Vagina (tissue), 2 donors: Measurements from ENCODE around the gene TNRC6B. TPM values are rescaled to one million over a fixed set of nuclear protein-coding genes. Genes with fewer than 3 reads are reported as not detected.

Experiments used
- DNase-seq, 2 donors: peaks; one replicate each; pipeline ENCODE4 v3.0.0-alpha.2; 2017; ENCODE audit errors: extremely low spot score in 2 of 2
- H3K27ac ChIP-seq: fragments of 200-600 bp; sonication (generic); one replicate; pipeline ENCODE4 v1.5.1; 2019
- H3K27me3 ChIP-seq: fragments of 200-600 bp; sonication (generic); one replicate; pipeline ENCODE4 v1.5.1; 2019
- H3K36me3 ChIP-seq, 2 donors: fragments of 200-600 bp; sonication (generic); one replicate each; pipeline ENCODE4 v1.5.1; 2017 to 2019
- H3K4me1 ChIP-seq: fragments of 200-600 bp; sonication (generic); one replicate; pipeline ENCODE4 v1.5.1; 2019
- H3K4me3 ChIP-seq, 2 donors: fragments of 200-600 bp; sonication (generic); 1 replicate in 1 of 2; 2 replicates in 1 of 2; pipeline ENCODE4 v1.5.1; 2016 to 2019
- H3K9me3 ChIP-seq: fragments of 200-600 bp; sonication (generic); one replicate; pipeline ENCODE4 v1.5.1; 2019
- POLR2A ChIP-seq, 2 donors: fragments of 450-650 bp; IDR thresholded peaks; one replicate each; pipeline ENCODE4 v1.6.1; 2017; ENCODE audit warnings: antibody characterized with exemption in 2 of 2, mild to moderate bottlenecking in 2 of 2, moderate library complexity in 2 of 2
- POLR2AphosphoS5 ChIP-seq, 2 donors: sonication (generic); formaldehyde crosslinking; IDR thresholded peaks; one replicate each; pipeline ENCODE4 v1.9.0; 2017; ENCODE audit warnings: antibody characterized with exemption in 2 of 2, mild to moderate bottlenecking in 2 of 2, low read depth in 1 of 2; ENCODE audit not compliant: insufficient read depth in 1 of 2
- intact Hi-C: fragments of 100-400 bp; cut with DNase I; formaldehyde crosslinking; loops from one replicate; pipeline ENCODE4 v1.15.1; 2023
- total RNA-seq: library from RNA; depleted of rRNA; stranded (reverse); fragments of >200 nt; gene quantifications from one replicate; pipeline ENCODE4 v1.2.3, GENCODE V29; 2016
- TF ChIP-seq, protein P1 (sequence below), 3 experiments: fragments of 450-650 bp in 2 of 3; fragments of 200-600 bp in 1 of 3; sonication (generic) in 1 of 3; IDR thresholded peaks; one replicate each; pipeline ENCODE4 v1.5.1; 2017 to 2019; ENCODE audit warnings: antibody characterized with exemption in 3 of 3, mild to moderate bottlenecking in 2 of 3, moderate library complexity in 2 of 3

The TNRC6B gene
- total RNA-seq, 1 donor from 2014 or later = 32.7 TPM

- Histone ChIP-seq H3K27me3 (no peaks in the 10 kb centered on the region), H3K27ac (no peak overlapping the region), H3K9me3 (no peaks in the 10 kb centered on the region), H3K4me3 (no peak overlapping the region), H3K4me1 (no peaks in the 10 kb centered on the region), H3K36me3 (peaks cover 0 to 39% of the 10 kb centered on the region in 2 donors)
- no peak for DNase-seq
- no peak for TF ChIP-seq POLR2A (IDR thresholded peaks at IDR 0.05)
- intact Hi-C loops = no loop called here
Measured at GRCh38 chr22:40289991-40290459, 112.3 kb downstream of the TNRC6B start.

GRCh38 chr22:40290516-40290915, 112.8 kb downstream of the TNRC6B start:
- Histone ChIP-seq H3K27ac (no peak overlapping the region), H3K36me3 (peaks cover 0 to 37% of the 10 kb centered on the region in 2 donors), H3K4me1 (no peaks in the 10 kb centered on the region), H3K9me3 (no peaks in the 10 kb centered on the region), H3K27me3 (no peaks in the 10 kb centered on the region), H3K4me3 (no peak overlapping the region)
- intact Hi-C loops = no loop called here
- TF ChIP-seq POLR2AphosphoS5 (IDR thresholded peaks at IDR 0.05; ENCODE audit: insufficient read depth in 1 of 2, low read depth in 1 of 2) (no peak), POLR2A (IDR thresholded peaks at IDR 0.05) (no peak)
- TF ChIP-seq, protein P1, sequence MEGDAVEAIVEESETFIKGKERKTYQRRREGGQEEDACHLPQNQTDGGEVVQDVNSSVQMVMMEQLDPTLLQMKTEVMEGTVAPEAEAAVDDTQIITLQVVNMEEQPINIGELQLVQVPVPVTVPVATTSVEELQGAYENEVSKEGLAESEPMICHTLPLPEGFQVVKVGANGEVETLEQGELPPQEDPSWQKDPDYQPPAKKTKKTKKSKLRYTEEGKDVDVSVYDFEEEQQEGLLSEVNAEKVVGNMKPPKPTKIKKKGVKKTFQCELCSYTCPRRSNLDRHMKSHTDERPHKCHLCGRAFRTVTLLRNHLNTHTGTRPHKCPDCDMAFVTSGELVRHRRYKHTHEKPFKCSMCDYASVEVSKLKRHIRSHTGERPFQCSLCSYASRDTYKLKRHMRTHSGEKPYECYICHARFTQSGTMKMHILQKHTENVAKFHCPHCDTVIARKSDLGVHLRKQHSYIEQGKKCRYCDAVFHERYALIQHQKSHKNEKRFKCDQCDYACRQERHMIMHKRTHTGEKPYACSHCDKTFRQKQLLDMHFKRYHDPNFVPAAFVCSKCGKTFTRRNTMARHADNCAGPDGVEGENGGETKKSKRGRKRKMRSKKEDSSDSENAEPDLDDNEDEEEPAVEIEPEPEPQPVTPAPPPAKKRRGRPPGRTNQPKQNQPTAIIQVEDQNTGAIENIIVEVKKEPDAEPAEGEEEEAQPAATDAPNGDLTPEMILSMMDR (IDR thresholded peaks at IDR 0.05) = no peak
- DNase-seq = no peak

DNA sequence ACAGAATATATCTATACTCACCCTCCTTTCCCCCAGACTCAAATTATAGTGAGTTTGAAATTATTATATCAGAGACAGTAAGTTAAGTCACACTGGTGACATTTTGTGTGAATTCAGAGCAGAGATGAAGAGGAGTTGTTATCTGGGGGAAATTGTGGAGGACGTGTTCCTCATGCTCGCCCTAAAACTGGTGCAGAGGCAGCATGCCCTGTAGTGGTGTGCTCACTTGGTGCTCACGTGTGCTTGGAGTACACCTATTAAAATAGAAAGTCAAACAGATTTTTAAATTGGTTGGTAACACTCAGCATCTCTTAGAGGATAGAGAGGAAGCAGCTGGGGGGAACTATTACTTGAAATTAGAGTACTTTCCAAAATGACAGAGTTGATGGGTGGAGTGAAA, 117.0 kb downstream of the TNRC6B start:
- H3K27ac ChIP-seq = no peak overlapping the region
- H3K4me1 ChIP-seq = peaks cover 2% of the 10 kb centered on the region
- H3K4me3 ChIP-seq = no peak overlapping the region
- intact Hi-C loops = no loop called here
- H3K27me3 ChIP-seq = no peaks in the 10 kb centered on the region
- TF ChIP-seq POLR2A (IDR thresholded peaks at IDR 0.05) (no peak), POLR2AphosphoS5 (IDR thresholded peaks at IDR 0.05; ENCODE audit: insufficient read depth in 1 of 2, low read depth in 1 of 2) (no peak)
- TF ChIP-seq, protein P1 (IDR thresholded peaks at IDR 0.05) = no peak
- DNase-seq = no peak
- no peaks in the 10 kb centered on the region for H3K9me3 ChIP-seq
- H3K36me3 ChIP-seq = peaks cover 0 to 20% of the 10 kb centered on the region in 2 donors

- Histone ChIP-seq H3K4me3 (no peak overlapping the region), H3K9me3 (no peaks in the 10 kb centered on the region), H3K36me3 (peaks cover 0 to 33% of the 10 kb centered on the region in 2 donors), H3K27ac (no peak overlapping the region), H3K4me1 (peaks cover 4% of the 10 kb centered on the region), H3K27me3 (no peaks in the 10 kb centered on the region)
- intact Hi-C loops = no loop called here
- DNase-seq = no peak
- no peak for TF ChIP-seq POLR2AphosphoS5 (IDR thresholded peaks at IDR 0.05; ENCODE audit: insufficient read depth in 1 of 2, low read depth in 1 of 2)
- no peak for TF ChIP-seq POLR2A (IDR thresholded peaks at IDR 0.05)
- TF ChIP-seq, protein P1 (IDR thresholded peaks at IDR 0.05) = no peak
Measured at GRCh38 chr22:40300316-40300715, 122.6 kb downstream of the TNRC6B start.

GRCh38 chr22:40300884-40301672, 123.4 kb downstream of the TNRC6B start:
- Histone ChIP-seq H3K4me1 (peaks cover 4% of the 10 kb centered on the region), H3K27ac (no peak overlapping the region), H3K27me3 (no peaks in the 10 kb centered on the region), H3K9me3 (no peaks in the 10 kb centered on the region), H3K4me3 (no peak overlapping the region), H3K36me3 (peaks cover 0 to 33% of the 10 kb centered on the region in 2 donors)
- DNase-seq = no peak
- intact Hi-C loops = no loop called here
- TF ChIP-seq POLR2A (IDR thresholded peaks at IDR 0.05) (no peak), POLR2AphosphoS5 (IDR thresholded peaks at IDR 0.05; ENCODE audit: insufficient read depth in 1 of 2, low read depth in 1 of 2) (no peak)
- TF ChIP-seq, protein P1 (IDR thresholded peaks at IDR 0.05) = no peak
